ENCODE data around the gene ARHGEF26.

ARHGEF26 gene

GRCh38 chr3:154152741-154153140 lies 31.6 kb downstream of the ARHGEF26 start:
- DNase-seq (ENCODE audit: low spot score) = no peak

GRCh38 chr3:154156530-154156929 lies 35.3 kb downstream of the ARHGEF26 start:
- DNase-seq (ENCODE audit: low spot score) = no peak

GRCh38 chr3:154161806-154162205 lies 40.6 kb downstream of the ARHGEF26 start:
- DNase-seq (ENCODE audit: low spot score) = no peak

- DNase-seq (ENCODE audit: low spot score) = no peak
Measured at GRCh38 chr3:154164387-154164786, 43.2 kb downstream of the ARHGEF26 start.

GRCh38 chr3:154168998-154169795 lies 48.0 kb downstream of the ARHGEF26 start:
- no peak for DNase-seq (ENCODE audit: low spot score)

- DNase-seq (ENCODE audit: low spot score) = no peak
Measured at GRCh38 chr3:154169796-154170110, 48.6 kb downstream of the ARHGEF26 start.

- DNase-seq (ENCODE audit: low spot score) = no peak
Measured at GRCh38 chr3:154170300-154170699, 49.1 kb downstream of the ARHGEF26 start.

- no peak for DNase-seq (ENCODE audit: low spot score)
Measured at GRCh38 chr3:154175041-154175440, 53.9 kb downstream of the ARHGEF26 start.

GRCh38 chr3:154176036-154176435 lies 54.8 kb downstream of the ARHGEF26 start:
- DNase-seq (ENCODE audit: low spot score) = no peak

GRCh38 chr3:154177406-154177805 lies 56.2 kb downstream of the ARHGEF26 start:
- no peak for DNase-seq (ENCODE audit: low spot score)

- no peak for DNase-seq (ENCODE audit: low spot score)
Measured at GRCh38 chr3:154178172-154178571, 57.0 kb downstream of the ARHGEF26 start.

GRCh38 chr3:154180836-154181691 lies 59.9 kb downstream of the ARHGEF26 start:
- DNase-seq (ENCODE audit: low spot score) = no peak

- DNase-seq (ENCODE audit: low spot score) = no peak
Measured at GRCh38 chr3:154182322-154182922, 61.2 kb downstream of the ARHGEF26 start.

- DNase-seq (ENCODE audit: low spot score) = no peak
Measured at GRCh38 chr3:154182975-154183374, 61.8 kb downstream of the ARHGEF26 start.

GRCh38 chr3:154184582-154184981 lies 63.4 kb downstream of the ARHGEF26 start:
- no peak for DNase-seq (ENCODE audit: low spot score)

GRCh38 chr3:154188437-154188836 lies 67.2 kb downstream of the ARHGEF26 start:
- no peak for DNase-seq (ENCODE audit: low spot score)

- DNase-seq (ENCODE audit: low spot score) = no peak
Measured at GRCh38 chr3:154188846-154189245, 67.7 kb downstream of the ARHGEF26 start.

- no peak for DNase-seq (ENCODE audit: low spot score)
Measured at GRCh38 chr3:154191520-154191919, 70.3 kb downstream of the ARHGEF26 start.

GRCh38 chr3:154192225-154192624 lies 71.0 kb downstream of the ARHGEF26 start:
- no peak for DNase-seq (ENCODE audit: low spot score)

- DNase-seq (ENCODE audit: low spot score) = no peak
Measured at GRCh38 chr3:154193000-154193615, 71.9 kb downstream of the ARHGEF26 start.

- no peak for DNase-seq (ENCODE audit: low spot score)
Measured at GRCh38 chr3:154194877-154195276, 73.7 kb downstream of the ARHGEF26 start.

- no peak for DNase-seq (ENCODE audit: low spot score)
Measured at GRCh38 chr3:154195620-154196356, 74.6 kb downstream of the ARHGEF26 start.
